HFFc6 (cell line): ENCODE results near the gene GPR26. TPM values are rescaled to one million over a fixed set of nuclear protein-coding genes. Genes with fewer than 3 reads are reported as not detected.

ENCODE experiments used
- DNase-seq: peaks from one replicate; pipeline ENCODE4 v3.0.0-alpha.2; 2018
- H3K27ac Mint-ChIP-seq: 2 replicates; pipeline ENCODE4 v1.8.0; 2020; ENCODE audit warnings: mild to moderate bottlenecking, mixed read lengths
- H3K27me3 Mint-ChIP-seq: 2 replicates; pipeline ENCODE4 v1.8.0; 2021; ENCODE audit warnings: mild to moderate bottlenecking, moderate library complexity, mixed read lengths; ENCODE audit not compliant: insufficient read depth
- H3K36me3 Mint-ChIP-seq: 2 replicates; pipeline ENCODE4 v1.8.0; 2021; ENCODE audit warnings: low read depth, mixed read lengths
- H3K4me1 Mint-ChIP-seq: 2 replicates; pipeline ENCODE4 v1.8.0; 2020; ENCODE audit warnings: low read depth, mixed read lengths
- H3K4me3 Mint-ChIP-seq: 2 replicates; pipeline ENCODE4 v1.8.0; 2020; ENCODE audit warnings: mild to moderate bottlenecking, moderate library complexity, mixed read lengths
- H3K9me3 Mint-ChIP-seq: 2 replicates; pipeline ENCODE4 v1.8.0; 2020; ENCODE audit warnings: mild to moderate bottlenecking, mixed read lengths
- long read RNA-seq: library from polyadenylated mRNA; unstranded; transcript quantifications from one replicate; pipeline ENCODE4 v2.0.0, GENCODE V29; 2019
- total RNA-seq, 6 experiments: library from RNA; stranded (reverse); fragmentation: NEBNext Ultra II Directional; extraction: Animal tissue kit (Norgen Biotek cat#: 25700); gene quantifications; 2 replicates in 1 of 6; 3 replicates in 5 of 6; pipeline ENCODE4 v1.2.3, GENCODE V29; 2021
- TF ChIP-seq, protein P1 (sequence below): fragments of 200-600 bp; sonication (generic); IDR thresholded peaks from 2 replicates; pipeline ENCODE4 v1.5.0; 2021; ENCODE audit warnings: antibody characterized with exemption, mild to moderate bottlenecking

Gene GPR26, protein sequence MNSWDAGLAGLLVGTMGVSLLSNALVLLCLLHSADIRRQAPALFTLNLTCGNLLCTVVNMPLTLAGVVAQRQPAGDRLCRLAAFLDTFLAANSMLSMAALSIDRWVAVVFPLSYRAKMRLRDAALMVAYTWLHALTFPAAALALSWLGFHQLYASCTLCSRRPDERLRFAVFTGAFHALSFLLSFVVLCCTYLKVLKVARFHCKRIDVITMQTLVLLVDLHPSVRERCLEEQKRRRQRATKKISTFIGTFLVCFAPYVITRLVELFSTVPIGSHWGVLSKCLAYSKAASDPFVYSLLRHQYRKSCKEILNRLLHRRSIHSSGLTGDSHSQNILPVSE
- total RNA-seq: not detected
- long read RNA-seq: 0 reads

DNA sequence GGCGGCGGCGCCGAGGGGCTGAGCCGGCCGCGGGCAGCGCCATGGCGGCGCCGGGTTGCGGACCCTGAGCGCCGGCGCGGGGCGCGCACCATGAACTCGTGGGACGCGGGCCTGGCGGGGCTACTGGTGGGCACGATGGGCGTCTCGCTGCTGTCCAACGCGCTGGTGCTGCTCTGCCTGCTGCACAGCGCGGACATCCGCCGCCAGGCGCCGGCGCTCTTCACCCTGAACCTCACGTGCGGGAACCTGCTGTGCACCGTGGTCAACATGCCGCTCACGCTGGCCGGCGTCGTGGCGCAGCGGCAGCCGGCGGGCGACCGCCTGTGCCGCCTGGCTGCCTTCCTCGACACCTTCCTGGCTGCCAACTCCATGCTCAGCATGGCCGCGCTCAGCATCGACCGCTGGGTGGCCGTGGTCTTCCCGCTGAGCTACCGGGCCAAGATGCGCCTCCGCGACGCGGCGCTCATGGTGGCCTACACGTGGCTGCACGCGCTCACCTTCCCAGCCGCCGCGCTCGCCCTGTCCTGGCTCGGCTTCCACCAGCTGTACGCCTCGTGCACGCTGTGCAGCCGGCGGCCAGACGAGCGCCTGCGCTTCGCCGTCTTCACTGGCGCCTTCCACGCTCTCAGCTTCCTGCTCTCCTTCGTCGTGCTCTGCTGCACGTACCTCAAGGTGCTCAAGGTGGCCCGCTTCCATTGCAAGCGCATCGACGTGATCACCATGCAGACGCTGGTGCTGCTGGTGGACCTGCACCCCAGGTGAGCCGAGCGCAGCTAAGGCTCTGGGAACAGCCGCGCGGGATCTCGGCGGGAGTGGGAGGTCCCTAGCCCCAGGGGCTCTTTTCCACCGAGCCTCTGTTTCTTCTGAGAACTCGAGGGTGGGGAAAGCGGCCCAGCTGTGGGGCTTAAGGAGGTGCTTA, at the start of gene GPR26:
TSS of gene GPR26 (plus strand) at position 38 of the 919 bp plus-strand sequence. CDS start at position 91, 53 bp downstream.
- Mint-ChIP-seq H3K9me3 (peaks cover 4% of the 10 kb centered on the region; the same call in 1 of the 2 replicates), H3K4me1 (peaks cover 34% of the 10 kb centered on the region; the same call in 1 of the 2 replicates), H3K36me3 (0 out of 2 replicates have a peak, but pooled peaks cover 3% of the 10 kb centered on the region), H3K27ac (no peak within 1 kb of the TSS), H3K27me3 (peaks cover 17% of the 10 kb centered on the region), H3K4me3 (no peak within 1 kb of the TSS)
- TF ChIP-seq, protein P1, sequence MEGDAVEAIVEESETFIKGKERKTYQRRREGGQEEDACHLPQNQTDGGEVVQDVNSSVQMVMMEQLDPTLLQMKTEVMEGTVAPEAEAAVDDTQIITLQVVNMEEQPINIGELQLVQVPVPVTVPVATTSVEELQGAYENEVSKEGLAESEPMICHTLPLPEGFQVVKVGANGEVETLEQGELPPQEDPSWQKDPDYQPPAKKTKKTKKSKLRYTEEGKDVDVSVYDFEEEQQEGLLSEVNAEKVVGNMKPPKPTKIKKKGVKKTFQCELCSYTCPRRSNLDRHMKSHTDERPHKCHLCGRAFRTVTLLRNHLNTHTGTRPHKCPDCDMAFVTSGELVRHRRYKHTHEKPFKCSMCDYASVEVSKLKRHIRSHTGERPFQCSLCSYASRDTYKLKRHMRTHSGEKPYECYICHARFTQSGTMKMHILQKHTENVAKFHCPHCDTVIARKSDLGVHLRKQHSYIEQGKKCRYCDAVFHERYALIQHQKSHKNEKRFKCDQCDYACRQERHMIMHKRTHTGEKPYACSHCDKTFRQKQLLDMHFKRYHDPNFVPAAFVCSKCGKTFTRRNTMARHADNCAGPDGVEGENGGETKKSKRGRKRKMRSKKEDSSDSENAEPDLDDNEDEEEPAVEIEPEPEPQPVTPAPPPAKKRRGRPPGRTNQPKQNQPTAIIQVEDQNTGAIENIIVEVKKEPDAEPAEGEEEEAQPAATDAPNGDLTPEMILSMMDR: no peak
- no peak for DNase-seq

DNA sequence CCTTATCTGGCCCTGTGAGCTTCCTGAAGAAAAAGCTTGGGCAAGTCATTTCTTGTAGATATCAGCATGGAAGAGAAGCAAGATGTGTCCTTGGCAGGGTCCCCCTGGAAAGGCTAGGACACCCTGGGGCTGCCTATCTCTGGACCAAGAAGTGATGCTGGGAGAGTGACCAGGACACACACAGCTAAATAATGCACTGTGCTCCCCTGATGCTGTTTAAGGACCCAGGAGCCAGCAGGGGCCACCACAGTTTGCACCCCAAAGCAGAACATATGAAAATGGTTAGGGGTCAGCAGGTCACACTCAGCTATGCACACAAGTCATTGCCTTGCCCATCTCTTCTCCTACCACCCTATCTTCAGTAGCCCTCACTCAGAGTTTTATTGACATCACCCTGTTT, 47.9 kb upstream of the GPR26 start:
- Mint-ChIP-seq H3K9me3 (no peaks in the 10 kb centered on the region; the same call in 1 of the 2 replicates), H3K27ac (no peak overlapping the region), H3K4me1 (peaks cover 29% of the 10 kb centered on the region; the same call in 1 of the 2 replicates), H3K4me3 (no peak overlapping the region), H3K36me3 (no peaks in the 10 kb centered on the region), H3K27me3 (peaks cover 4% of the 10 kb centered on the region; the same call in 1 of the 2 replicates)
- DNase-seq: no peak
- TF ChIP-seq, protein P1: no peak

DNA sequence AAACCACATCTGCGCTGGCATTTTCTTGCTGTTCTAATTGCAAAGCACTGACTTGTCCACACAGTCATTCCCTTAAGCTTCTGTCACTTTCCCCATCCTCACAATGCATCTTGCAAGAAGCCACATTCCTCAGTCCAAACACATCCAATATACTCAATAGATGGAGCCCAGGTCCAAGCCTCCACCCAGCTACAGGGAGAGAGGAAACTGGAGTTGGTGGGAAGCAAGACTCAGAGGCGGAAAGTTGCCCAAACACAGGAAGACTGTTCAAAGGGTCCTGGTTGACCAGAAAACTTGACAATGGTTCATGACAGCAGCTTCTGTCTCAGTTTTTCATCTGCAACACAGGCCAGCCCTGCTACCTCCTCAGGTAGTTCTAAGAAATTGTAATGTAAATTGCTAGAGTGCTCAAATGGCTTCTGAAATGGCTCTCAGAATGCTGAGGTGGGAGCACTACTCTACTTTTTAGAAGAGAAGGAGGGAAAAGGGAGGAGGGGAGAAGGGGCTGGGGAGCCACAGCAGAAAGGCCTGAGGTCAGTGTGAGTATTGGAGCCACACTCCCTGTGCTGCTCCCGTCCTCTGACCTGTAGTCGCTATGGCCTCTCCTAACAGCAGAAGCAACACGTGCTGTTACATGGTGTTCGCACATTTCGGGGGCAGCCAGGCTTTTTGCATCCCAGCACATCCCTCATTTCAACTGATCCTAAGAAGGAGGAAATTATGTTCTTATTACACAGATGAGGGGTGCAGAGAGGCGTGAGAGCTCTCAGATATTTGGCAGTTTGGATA, 46.9 kb upstream of the GPR26 start:
- Mint-ChIP-seq H3K36me3 (no peaks in the 10 kb centered on the region), H3K9me3 (no peaks in the 10 kb centered on the region; the same call in 1 of the 2 replicates), H3K4me3 (no peak overlapping the region), H3K27me3 (0 out of 2 replicates have a peak, but pooled peaks cover 4% of the 10 kb centered on the region), H3K27ac (no peak overlapping the region), H3K4me1 (peaks cover 39% of the 10 kb centered on the region; the same call in 1 of the 2 replicates)
- DNase-seq: no peak
- TF ChIP-seq, protein P1: no peak

DNA sequence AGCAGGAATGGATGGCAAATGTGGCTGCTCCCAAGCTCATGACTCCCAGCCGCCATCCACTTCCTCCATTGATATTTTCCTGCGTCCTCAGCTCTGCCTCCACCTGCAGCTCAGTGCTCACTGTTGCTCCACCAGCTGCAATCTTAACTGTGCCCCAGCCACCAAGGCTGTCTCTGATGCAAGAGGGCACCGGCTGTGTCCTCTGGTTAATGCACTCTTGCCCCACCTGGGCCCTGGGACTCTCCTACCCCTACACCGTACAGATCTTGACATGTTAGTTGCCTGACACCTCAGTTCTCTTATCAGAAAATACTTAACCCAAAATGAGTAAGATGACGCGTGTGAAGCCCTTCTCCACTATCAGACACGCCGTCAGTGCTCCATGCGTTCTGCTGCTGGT, 45.5 kb upstream of the GPR26 start:
- no peak for DNase-seq
- Mint-ChIP-seq H3K27ac (no peak overlapping the region), H3K9me3 (no peaks in the 10 kb centered on the region; the same call in 1 of the 2 replicates), H3K36me3 (no peaks in the 10 kb centered on the region), H3K4me1 (peaks cover 49% of the 10 kb centered on the region; the same call in 1 of the 2 replicates), H3K4me3 (no peak overlapping the region; the same call in 1 of the 2 replicates), H3K27me3 (no peaks in the 10 kb centered on the region)
- TF ChIP-seq, protein P1: no peak
